ENCODE data around the gene ANKRD18A. TPM values are rescaled to one million over a fixed set of nuclear protein-coding genes. Genes with fewer than 3 reads are reported as not detected.
A peak's percentile ranks its signal among the peaks of the same experiment; 100 is the strongest.

ANKRD18A gene
- total RNA-seq, result 10 to 100 TPM in 1 of 4 donors, 1 to 10 TPM in 3; 1.4 to 72.3 (median 4.7) TPM

DNA sequence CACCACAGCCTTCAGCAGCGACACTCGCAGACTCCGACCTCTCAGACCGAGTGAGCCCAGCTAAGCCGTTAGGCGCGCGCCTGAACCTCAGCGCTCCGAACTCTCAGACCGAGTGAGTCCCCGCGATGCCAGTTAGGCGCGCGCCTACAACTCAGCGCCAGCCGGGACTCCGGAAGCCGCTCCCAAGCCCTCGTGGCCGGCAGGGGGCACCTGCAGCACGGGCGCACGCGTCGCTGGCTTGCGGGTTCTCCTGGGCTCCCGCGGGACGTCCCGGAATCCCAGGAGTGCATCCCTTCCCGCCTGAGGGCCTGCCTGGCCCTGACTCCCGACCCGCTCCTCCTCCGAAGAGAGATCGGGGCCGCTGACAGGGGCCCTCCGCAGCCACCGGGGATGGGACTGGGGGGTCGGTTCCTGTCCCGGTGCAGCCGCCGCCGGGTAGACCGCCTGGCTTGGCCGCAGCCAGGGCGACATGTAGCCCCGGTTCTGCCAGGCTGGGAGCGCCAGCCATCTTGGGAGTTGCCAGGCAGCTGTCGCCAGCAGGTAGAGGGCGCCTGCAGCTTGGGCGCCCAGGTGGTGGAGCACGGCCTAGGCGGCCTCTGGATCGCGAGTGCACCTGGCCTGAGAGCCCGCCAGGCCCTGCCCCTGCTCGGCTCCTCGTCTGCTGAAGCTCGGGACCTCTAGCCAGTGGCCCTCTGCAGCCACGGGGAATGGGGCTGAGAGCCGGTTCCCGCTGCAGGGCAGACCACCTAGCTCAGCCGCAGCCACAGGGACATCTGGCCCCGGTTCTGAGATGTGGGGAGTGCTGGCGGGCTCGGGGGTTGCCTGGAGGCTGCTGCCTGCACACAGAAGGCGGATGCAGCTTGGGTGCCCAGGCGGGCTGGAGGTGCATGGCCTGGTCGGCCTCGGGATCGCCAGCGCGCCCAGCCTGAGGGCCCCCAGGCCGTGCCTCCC, at the start of gene ANKRD18A:
Gene ANKRD18A (minus strand): TSS at position 114 of the 951 bp plus-strand sequence. CDS start 311 bp downstream, outside the sequence.
- peak; percentile 31 to 88 for DNase-seq (ENCODE audit: low spot score in 2 of 2)
- intact Hi-C loops (cut with DNase I; ENCODE audit: low total_unique reads), result no loop called here
- peak within 1 kb of the TSS; percentile 19 for H3K4me3 ChIP-seq (ENCODE audit: low read depth, poor library complexity, severe bottlenecking)
- TF ChIP-seq, protein P1, sequence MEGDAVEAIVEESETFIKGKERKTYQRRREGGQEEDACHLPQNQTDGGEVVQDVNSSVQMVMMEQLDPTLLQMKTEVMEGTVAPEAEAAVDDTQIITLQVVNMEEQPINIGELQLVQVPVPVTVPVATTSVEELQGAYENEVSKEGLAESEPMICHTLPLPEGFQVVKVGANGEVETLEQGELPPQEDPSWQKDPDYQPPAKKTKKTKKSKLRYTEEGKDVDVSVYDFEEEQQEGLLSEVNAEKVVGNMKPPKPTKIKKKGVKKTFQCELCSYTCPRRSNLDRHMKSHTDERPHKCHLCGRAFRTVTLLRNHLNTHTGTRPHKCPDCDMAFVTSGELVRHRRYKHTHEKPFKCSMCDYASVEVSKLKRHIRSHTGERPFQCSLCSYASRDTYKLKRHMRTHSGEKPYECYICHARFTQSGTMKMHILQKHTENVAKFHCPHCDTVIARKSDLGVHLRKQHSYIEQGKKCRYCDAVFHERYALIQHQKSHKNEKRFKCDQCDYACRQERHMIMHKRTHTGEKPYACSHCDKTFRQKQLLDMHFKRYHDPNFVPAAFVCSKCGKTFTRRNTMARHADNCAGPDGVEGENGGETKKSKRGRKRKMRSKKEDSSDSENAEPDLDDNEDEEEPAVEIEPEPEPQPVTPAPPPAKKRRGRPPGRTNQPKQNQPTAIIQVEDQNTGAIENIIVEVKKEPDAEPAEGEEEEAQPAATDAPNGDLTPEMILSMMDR (IDR thresholded peaks at IDR 0.05), result no peak
- TF ChIP-seq POLR2A (IDR thresholded peaks at IDR 0.05), result no peak
- 0 to 1% methylated on average over 16 to 23 of the region's 76 CpGs for WGBS, 2 donors

DNA sequence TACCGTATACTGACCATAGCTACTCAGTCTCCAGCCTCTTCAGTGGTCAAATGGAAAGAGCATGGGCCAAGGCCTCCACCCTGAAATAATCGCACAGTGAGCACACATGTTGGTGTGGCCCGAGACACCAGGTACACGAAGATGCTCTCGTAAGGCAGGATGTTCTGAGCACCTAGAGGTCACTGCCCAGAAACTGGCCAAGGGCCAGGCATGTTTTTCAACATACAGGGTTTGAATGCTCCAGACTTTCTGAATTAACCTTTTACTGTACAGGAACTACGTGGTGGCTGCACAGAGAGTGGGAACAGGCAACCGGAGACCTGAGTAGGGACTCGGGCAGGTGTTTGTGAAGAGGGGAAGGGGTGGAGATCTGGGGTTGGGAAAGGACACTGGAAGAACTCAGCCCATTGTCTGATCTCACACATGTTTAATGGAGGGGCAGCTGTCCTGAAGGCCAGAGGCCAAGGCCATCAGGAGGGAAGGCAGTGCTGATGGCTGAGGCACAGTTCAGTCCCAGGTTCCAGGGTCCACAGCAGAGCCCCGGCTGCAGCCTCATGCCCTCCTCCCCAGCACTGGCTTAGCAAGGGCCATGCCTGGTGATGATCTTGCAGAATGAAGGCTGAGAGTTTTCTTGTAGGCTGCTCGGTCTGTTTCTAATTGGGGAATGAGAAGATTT, 48.5 kb upstream of the ANKRD18A start:
- intact Hi-C loops (cut with DNase I; ENCODE audit: low total_unique reads), result no loop called here
- WGBS, 2 donors, result 85 to 90% methylated on average over 10 of the region's 10 CpGs
- no peak for TF ChIP-seq POLR2A (IDR thresholded peaks at IDR 0.05)
- TF ChIP-seq, protein P1 (IDR thresholded peaks at IDR 0.05), result no peak
- peak in 1 of 2 donors; percentile 68 for DNase-seq (ENCODE audit: low spot score in 2 of 2)
- H3K4me3 ChIP-seq (ENCODE audit: low read depth, poor library complexity, severe bottlenecking), result no peak overlapping the region

DNA sequence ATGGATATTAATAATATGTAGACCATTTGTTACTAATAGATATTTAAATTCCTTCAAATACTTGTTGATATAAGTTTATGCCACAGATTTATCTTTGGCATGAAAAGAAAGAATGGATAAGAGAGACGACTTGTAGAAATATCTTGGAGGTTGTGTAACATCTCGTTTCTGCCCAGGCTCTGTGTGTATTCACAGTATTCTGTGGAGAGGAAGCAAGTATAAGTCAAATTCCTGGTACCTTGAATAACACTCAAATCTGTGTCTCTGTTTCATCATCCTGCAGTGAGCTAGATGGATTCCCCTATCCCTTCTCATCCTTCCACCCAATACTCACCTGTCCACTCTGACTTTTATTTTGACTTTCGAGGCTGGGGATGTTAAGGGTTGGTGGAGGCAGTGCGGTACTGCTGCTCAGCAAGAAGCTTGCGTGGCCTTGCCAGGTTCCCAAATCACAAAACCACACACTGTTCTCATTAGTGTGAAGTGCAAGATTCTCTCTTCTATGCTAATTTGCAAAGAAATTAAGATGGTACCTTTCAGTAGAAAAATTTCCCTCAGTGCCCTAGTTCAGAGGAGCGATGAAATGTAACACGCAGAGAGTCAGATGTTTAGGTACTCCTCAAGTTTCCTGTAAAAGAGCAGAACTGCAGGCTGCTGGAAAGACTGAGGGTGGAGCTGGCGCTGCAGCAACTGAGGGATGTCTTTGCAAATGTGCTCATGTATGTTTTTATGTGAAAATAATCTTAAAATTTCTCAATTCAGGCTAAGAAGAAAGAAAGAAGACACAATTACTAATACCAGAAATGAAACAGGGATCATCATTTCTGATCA, 42.6 kb upstream of the ANKRD18A start:
- TF ChIP-seq POLR2A (IDR thresholded peaks at IDR 0.05), result no peak
- TF ChIP-seq, protein P1 (IDR thresholded peaks at IDR 0.05), result no peak
- DNase-seq (ENCODE audit: low spot score in 2 of 2), result peak in 1 of 2 donors; percentile 40
- H3K4me3 ChIP-seq (ENCODE audit: low read depth, poor library complexity, severe bottlenecking), result no peak overlapping the region
- WGBS, 2 donors, result 61 to 62% methylated on average over 8 of the region's 8 CpGs
- intact Hi-C loops (cut with DNase I; ENCODE audit: low total_unique reads), result no loop called here

DNA sequence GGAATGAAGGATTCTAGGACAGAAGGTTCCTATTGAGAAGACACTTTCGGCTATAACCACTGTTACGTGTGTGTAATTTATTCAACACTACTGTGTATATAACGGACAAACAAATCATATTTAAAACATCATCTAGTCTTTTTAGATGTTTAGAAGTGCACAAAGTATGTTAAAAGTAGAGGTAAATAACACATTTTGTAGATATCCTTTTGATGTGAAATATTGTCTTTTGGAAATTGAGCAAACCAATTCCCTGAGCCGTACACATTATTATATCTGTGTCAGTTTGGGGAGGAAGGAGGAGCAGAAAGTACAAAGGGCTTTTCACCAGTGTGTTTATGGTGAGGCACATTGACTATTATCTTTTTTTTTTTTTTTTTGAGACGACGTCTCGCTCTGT, 39.1 kb upstream of the ANKRD18A start:
- no peak overlapping the region for H3K4me3 ChIP-seq (ENCODE audit: low read depth, poor library complexity, severe bottlenecking)
- DNase-seq (ENCODE audit: low spot score in 2 of 2), result no peak
- TF ChIP-seq POLR2A (IDR thresholded peaks at IDR 0.05), result no peak
- TF ChIP-seq, protein P1 (IDR thresholded peaks at IDR 0.05), result no peak
- 83 to 90% methylated on average over 7 of the region's 7 CpGs for WGBS, 2 donors
- intact Hi-C loops (cut with DNase I; ENCODE audit: low total_unique reads), result no loop called here

DNA sequence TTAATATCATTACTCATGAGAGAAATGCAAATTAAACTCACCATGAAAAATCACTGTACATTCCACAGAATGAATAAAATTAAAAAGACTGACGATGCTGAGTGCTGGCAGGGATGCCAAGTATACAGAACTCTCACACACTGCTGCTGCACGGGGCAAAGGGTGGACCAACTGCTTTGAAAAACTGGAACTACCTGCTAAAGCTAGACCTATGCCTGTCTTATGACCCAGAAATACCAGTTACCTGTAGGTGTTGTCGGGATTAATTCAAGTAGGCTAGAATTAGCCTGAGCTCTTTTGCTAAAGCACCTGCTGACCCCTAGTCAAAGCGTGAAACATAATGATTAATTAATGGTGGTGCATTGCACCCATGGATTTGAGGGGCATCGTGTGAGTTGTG, 36.5 kb upstream of the ANKRD18A start:
- H3K4me3 ChIP-seq (ENCODE audit: low read depth, poor library complexity, severe bottlenecking), result no peak overlapping the region
- 22 to 41% methylated on average over 5 of the region's 5 CpGs for WGBS, 2 donors
- DNase-seq (ENCODE audit: low spot score in 2 of 2), result no peak
- intact Hi-C loops (cut with DNase I; ENCODE audit: low total_unique reads), result no loop called here
- TF ChIP-seq, protein P1 (IDR thresholded peaks at IDR 0.05), result no peak
- no peak for TF ChIP-seq POLR2A (IDR thresholded peaks at IDR 0.05)
